NCI-H1417 (cell line): Measurements from ENCODE around the gene RACGAP1.
A peak's percentile ranks its signal among the peaks of the same experiment; 100 is the strongest.

Experiments used
- DNase-seq, 3 experiments: peaks; one replicate each; lab custom pipeline; 2025; lab: John Stamatoyannopoulos, UW

Gene RACGAP1

GRCh38 chr12:49985981-49986380 lies 39.3 kb downstream of the RACGAP1 start:
- no peak for DNase-seq

DNA sequence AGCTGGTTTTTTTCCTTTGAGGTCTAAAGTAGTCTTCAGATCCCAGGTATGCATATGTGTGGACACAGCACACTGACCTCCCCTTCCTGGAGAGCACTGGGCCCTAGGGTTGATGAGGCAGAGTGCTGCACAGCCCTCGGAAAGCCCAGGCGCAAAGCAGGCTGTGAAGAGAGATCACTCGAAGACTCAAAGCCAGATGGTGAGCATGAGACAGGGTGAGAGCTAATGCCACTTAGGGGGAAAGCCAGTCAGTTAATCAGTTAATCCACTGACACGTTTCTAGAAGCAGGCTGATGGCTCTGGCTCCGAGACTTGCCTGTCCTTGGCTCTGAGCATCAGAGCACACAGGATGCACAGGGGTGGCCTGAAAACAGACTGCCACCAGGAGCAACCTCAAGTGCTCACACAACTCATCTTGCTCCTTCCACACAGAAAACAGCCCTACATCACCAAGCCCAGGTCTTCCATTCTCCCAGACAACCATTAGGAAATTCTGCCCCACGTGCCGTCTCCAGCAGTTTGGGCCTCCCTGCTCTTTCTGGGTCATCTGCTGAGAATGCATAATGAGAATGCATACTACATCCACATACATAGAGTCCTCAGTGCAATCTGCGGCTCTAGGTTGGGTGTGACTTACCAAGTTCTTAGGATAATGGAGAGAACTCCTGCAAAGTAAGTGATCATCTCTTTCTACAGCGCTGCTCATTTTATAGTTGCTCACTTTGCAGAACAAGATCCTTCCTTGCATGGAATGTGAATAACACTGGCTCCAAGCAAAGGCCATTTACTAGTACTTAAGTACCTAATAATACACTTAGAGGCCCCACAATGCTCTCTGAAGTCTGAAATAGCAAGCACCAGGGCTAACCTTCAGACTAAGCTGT lies 40.6 kb downstream of the RACGAP1 start:
- DNase-seq, result no peak

- DNase-seq, result peak in 1 of 3 experiments; percentile 14
Measured at GRCh38 chr12:49983892-49984291, 41.4 kb downstream of the RACGAP1 start.

DNA sequence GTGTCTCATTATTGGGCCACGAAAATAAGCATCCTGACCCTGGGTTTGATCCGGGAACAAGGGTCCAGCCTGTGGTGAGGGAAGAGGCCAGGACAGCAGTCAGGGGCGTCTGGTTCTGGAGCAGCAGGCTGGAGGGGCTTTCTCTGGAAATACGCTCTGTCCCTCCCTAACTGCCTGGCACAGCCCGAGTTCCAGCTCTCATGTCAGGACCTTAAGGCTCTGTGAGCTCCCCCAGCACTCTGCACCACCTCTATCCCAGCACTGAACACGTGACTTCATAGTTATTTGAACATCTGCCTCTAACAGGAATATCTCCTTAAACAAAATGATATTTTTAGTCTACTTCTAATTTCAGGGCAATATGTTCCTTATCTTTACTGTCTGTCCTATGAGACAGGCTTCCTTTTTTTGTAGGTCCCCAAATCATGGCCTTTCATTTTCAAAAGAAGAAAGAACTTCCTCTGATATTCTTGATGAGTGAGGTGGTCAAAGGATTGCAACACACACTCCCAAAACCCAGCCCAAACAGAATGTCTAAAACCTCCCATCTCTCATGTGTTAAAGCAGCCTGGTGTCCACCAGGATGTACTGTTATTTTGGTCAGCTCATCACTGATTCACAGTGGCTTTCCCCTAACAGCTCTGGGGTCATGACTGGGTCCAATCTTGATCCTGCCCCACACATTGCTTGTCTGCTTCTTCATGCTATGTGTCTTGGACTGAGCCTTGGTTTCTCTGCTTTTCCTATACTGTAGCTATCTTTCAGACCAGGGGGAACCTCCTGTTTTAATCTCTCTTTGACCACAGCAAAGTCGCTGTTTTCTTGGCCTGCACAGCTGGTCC lies 42.8 kb downstream of the RACGAP1 start:
- no peak for DNase-seq

GRCh38 chr12:49980501-49981349 lies 44.6 kb downstream of the RACGAP1 start:
- DNase-seq, result no peak

DNA sequence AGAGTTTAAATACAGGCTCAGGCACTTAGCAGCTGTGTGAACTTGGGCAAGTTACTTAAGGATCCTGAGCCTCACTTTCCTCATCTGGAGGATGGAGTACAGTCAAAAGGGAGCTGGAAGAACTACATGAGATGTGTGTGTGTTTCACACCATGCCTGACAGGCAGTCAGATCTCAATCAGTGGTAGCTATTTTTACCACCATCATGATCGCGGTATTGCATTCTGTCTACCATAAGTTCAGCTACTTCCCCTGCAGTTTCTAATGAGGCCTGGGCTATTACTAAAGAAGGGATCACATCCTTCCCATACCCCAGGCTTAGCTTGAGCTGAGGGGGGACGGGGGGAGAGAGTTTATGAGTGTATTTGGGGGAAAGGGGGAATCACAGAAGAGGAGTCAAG lies 45.5 kb downstream of the RACGAP1 start:
- no peak for DNase-seq

DNA sequence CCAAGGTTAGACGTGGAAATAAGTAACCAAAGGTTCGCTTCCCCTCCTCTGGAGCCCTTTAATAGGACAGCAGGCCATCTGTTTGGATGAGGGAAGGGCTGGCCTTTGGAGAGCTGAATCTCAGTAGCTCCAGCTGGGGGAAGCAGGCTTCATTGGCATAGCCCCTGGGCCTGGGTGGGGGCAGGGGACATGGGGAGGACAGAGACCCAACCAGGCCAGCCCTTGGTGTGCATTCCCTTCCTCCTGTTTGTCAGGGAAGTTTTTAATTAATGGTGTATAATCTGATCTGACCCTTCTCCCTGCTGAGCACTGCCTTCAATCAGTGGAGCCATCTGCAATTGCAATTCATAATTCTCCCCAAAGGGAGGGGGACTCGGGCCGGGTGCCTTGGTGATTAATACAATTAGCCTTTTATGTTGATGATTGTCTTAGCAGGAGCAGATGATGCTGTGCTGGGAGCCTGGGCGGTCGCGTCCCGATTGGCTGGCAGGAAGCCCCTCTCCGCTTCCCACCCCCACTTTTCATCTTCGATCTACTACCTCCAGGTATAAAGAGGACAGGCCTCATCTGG lies 46.2 kb downstream of the RACGAP1 start:
- no peak for DNase-seq

GRCh38 chr12:49978125-49978524 lies 47.2 kb downstream of the RACGAP1 start:
- no peak for DNase-seq

- no peak for DNase-seq
Measured at GRCh38 chr12:49976557-49976956, 48.7 kb downstream of the RACGAP1 start.

DNA sequence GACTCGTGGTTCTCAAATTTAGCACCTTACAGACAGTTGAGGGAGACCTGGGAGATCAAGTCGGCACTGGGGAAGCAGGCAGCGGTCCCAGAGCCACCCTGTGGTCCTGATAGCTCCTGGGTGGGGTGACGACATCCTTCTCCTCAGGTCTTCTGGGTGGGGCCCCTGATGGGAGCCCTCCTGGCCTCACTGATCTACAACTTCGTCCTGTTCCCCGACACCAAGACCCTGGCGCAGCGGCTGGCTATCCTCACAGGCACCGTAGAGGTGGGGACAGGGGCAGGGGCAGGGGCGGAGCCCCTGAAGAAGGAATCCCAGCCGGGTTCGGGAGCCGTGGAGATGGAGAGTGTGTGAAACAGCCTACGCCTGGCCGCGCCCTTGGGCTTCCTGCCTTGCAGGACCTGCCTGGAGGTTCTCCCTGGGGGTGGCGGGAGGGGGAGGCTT lies 50.0 kb downstream of the RACGAP1 start:
- DNase-seq, result no peak

DNA sequence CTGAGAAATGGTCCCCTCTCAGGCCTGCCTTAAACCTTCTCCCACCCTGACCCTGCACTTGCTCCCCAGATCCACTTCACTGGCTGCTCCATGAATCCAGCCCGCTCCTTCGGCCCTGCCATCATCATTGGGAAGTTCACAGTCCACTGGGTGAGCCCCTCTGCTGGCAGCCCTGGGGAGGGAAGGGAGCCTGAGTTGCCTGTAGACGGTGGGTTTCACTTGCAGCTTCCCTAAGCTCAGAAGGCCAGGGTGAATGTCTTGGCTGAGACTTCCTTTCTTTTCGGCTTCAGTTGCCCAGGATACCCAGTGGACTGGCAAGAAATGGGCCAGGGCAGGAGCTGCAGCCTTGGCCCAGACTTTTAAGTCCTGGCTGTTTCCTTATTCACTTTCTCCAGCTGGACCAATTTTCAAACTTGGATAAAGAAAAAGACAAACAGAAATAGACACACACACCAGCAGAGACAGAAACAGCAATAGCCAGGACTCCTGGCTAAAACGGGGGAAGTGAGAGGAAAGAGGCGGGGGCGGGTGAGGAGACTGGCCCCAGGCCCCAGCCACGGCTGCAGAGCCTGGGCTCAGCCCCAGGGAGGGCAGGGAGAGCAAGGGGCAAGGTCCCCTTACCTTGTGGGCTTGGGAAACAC lies 50.5 kb downstream of the RACGAP1 start:
- no peak for DNase-seq

DNA sequence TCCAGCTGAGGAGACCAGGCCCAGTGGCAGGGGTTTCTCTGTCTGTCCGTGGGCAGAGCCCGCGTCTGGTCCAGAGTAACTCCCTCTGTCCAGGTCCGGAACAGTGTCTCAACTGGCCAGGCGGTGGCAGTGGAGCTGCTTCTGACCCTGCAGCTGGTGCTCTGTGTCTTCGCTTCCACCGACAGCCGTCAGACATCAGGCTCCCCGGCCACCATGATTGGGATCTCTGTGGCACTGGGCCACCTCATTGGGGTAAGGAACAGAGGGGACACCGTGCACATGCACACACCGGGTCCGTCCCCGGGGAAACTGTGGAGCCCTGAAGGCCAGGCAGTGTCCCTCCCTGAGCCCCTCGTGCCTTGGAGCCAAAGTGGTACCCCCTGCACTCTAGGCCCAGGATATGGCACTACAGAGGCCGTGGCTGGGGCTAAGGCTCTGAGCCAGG lies 51.0 kb downstream of the RACGAP1 start:
- no peak for DNase-seq

- no peak for DNase-seq
Measured at GRCh38 chr12:49973361-49973830, 51.9 kb downstream of the RACGAP1 start.

- DNase-seq, result no peak
Measured at GRCh38 chr12:49972641-49973360, 52.5 kb downstream of the RACGAP1 start, which contains the start of gene AQP6. Gene AQP6 (plus strand): TSS chr12:49972947. CDS start chr12:49973174, 227 bp downstream.

GRCh38 chr12:49972129-49972528 lies 53.2 kb downstream of the RACGAP1 start:
- no peak for DNase-seq

DNA sequence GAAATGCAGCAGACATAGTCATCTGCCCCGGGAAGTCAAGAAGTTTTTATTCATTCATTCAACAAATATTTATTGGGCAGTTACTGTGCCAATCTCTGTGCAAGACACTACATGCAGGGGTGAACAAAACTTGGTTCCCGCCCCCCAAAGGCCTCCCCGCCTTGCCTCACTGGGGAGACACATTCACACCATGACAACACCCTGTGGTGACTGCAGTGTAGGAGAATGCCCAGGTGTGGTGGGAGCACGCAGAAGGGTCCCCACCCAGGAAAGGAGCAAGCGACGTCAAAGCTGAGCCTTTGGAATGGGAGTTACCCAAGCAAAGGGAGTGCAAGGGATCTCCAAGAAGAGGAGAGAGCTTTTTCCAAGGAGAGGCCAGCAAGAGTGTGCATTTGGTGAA lies 54.2 kb downstream of the RACGAP1 start:
- no peak for DNase-seq

DNA sequence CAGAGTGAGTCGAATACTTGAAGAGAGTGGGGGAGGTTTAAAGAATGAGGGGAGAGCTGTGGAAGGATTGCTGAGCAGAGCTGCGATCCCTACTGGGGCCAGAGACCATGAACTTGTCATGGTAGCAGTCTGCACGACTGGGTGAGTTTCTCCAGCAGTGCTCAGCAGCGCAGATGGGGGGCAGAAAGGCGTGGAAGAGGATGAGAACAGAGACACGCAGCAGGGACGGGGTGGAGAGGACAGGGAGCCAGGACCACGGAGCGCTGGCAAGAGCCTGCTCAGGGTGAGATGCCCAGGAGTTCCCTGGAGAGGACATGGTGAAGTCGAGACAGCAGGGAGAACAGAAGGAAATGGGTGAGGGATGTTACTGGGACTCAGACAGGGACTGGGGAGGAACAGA lies 54.6 kb downstream of the RACGAP1 start:
- no peak for DNase-seq

GRCh38 chr12:49969651-49970429 lies 55.5 kb downstream of the RACGAP1 start:
- DNase-seq, result no peak

DNA sequence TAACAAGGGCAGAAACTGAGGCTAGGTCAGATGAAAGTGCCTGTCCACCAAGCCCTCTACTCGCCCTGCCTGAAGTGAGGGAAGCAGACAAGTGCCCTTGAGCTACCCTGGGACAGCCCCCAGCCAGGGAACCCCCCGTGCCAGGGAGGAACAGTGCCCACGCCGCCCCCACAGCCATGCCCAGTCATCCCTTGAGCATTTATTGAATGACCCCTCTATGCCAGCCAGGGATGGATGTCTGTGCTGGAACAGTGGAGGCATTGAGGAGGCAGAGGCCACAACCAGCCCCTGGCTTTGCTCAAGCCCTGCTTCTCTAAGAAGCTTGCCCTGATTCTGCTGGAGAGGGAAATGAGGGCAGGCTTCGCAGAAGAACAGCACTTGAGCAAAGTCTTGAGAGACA lies 56.3 kb downstream of the RACGAP1 start:
- DNase-seq, result no peak
